ENCODE results near the gene HADHB.
"Not testable (repeated sequence)": the region's sequence is repeated elsewhere in the genome, so short reads cannot be mapped to it uniquely, and the experiment has no call there.

HADHB gene

DNA sequence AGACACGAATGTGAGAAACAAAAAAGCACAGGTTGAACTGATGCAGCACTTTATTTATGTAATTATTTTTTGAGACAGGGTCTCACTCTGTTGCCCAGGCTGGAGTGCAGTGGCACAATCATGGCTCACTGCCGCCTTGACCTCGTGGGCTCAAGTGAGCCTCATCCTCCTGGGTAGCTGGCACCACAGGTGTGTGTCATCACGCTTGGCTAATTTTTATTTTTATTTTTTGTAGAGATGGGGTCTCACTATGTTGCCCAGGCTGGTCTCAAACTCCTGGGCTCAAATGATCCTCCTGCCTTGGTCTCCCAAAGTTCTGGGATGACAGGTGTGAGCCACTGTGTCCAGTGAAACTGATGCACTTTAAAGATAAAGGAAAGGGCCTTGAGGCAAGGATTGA, 84.3 kb downstream of the HADHB start:
- DNase-seq (ENCODE audit: low read depth in 2 of 2), result not testable (repeated sequence)

- DNase-seq (ENCODE audit: low read depth in 2 of 2), result peak; percentile 80 to 81
Measured at GRCh38 chr2:26330114-26330549, 85.4 kb downstream of the HADHB start.

- DNase-seq (ENCODE audit: low read depth in 2 of 2), result no peak
Measured at GRCh38 chr2:26330604-26331003, 85.9 kb downstream of the HADHB start.

- not testable (repeated sequence) for DNase-seq (ENCODE audit: low read depth in 2 of 2)
Measured at GRCh38 chr2:26331321-26331720, 86.6 kb downstream of the HADHB start.

DNA sequence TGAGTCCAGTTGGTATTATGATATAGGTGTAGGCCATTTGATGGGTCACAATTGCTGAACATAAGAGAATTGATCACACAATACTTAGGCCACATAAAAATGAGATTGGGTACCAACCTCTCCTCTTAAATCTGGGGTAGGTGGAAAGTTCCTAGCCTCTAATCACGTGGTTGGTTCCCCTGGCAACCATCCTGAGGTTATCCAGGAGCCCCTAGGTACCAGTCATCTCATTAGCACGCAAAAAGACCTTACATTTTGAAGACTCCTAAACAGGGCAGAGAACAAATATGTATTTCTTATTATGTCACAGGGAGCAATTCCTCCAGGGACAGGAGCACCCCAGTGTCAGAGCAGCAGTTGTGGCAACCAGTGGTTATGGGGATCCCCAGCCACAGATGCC, 88.6 kb downstream of the HADHB start:
- no peak for DNase-seq (ENCODE audit: low read depth in 2 of 2)

DNA sequence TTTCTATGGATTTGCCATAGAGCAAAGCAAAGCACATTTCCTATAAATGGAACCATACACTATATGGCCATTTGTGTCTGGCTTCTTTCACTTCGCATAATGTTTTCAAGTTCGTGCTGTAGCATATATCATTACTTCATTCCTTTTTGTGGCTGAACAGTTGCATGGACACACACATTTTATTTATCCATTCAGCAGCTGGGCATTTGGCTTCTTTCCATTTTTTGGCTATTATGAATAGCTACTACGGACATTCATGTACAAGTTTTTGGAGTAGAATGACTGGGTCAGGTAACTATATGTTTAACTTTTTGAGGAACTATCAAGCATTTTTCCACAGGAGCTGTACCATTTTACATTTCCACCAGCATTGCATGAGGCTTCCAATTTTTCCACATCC, 90.5 kb downstream of the HADHB start:
- no peak for DNase-seq (ENCODE audit: low read depth in 2 of 2)

- DNase-seq (ENCODE audit: low read depth in 2 of 2), result no peak
Measured at GRCh38 chr2:26336719-26337118, 92.0 kb downstream of the HADHB start.

GRCh38 chr2:26337298-26337697, 92.6 kb downstream of the HADHB start:
- no peak for DNase-seq (ENCODE audit: low read depth in 2 of 2)
